Hepatocyte (in vitro differentiated cells): Measurements from ENCODE around the gene PSMB3. TPM values are rescaled to one million over a fixed set of nuclear protein-coding genes. Genes with fewer than 3 reads are reported as not detected.

Experiments used
- DNase-seq: peaks from one replicate; pipeline ENCODE4 v3.0.0-alpha.2; 2016; ENCODE audit warnings: low spot score
- H2AFZ ChIP-seq: fragments of 200-600 bp; sonication (generic); 2 replicates; pipeline ENCODE4 v1.6.0; 2016; ENCODE audit warnings: antibody characterized with exemption, mild to moderate bottlenecking
- H3K27ac ChIP-seq: fragments of 200-600 bp; sonication (generic); 2 replicates; pipeline ENCODE4 v1.5.1; 2016; ENCODE audit warnings: mild to moderate bottlenecking
- H3K27me3 ChIP-seq: fragments of 200-600 bp; sonication (generic); 2 replicates; pipeline ENCODE4 v1.6.1; 2016
- H3K36me3 ChIP-seq: fragments of 200-600 bp; sonication (generic); replicated peaks from 2 replicates; pipeline ENCODE4 v1.5.1; 2016; ENCODE audit warnings: low read depth; ENCODE audit not compliant: insufficient read depth
- H3K4me1 ChIP-seq: fragments of 200-600 bp; sonication (generic); 2 replicates; pipeline ENCODE4 v1.5.1; 2016; ENCODE audit warnings: mild to moderate bottlenecking, moderate library complexity; ENCODE audit not compliant: insufficient read depth
- H3K4me2 ChIP-seq: fragments of 200-600 bp; sonication (generic); 2 replicates; pipeline ENCODE4 v1.6.0; 2016
- H3K4me3 ChIP-seq: fragments of 200-600 bp; sonication (generic); 2 replicates; pipeline ENCODE4 v1.5.1; 2016; ENCODE audit warnings: mild to moderate bottlenecking
- H3K79me2 ChIP-seq: fragments of 200-600 bp; sonication (generic); 2 replicates; pipeline ENCODE4 v1.6.0; 2017; ENCODE audit warnings: mild to moderate bottlenecking
- H3K9me2 ChIP-seq: fragments of 200-600 bp; sonication (generic); replicated peaks from 2 replicates; pipeline ENCODE4 v1.6.0; 2017; ENCODE audit warnings: mild to moderate bottlenecking; ENCODE audit not compliant: insufficient read depth
- H3K9me3 ChIP-seq: fragments of 200-600 bp; sonication (generic); 2 replicates; pipeline ENCODE4 v1.5.1; 2016; ENCODE audit warnings: low read depth, mild to moderate bottlenecking
- H4K20me1 ChIP-seq: fragments of 200-600 bp; sonication (generic); 2 replicates; pipeline ENCODE4 v1.6.0; 2016; ENCODE audit warnings: mild to moderate bottlenecking; ENCODE audit not compliant: insufficient read depth, poor library complexity, severe bottlenecking
- EZH2 ChIP-seq: fragments of 200-600 bp; sonication (generic); IDR thresholded peaks from 2 replicates; pipeline ENCODE4 v1.6.1; 2016; ENCODE audit warnings: antibody characterized with exemption, mild to moderate bottlenecking, borderline replicate concordance
- EZH2phosphoT487 ChIP-seq: fragments of 200-600 bp; sonication (generic); IDR thresholded peaks from one replicate; pipeline ENCODE4 v1.6.1; 2018; ENCODE audit warnings: antibody characterized with exemption, mild to moderate bottlenecking, low read depth, moderate library complexity; ENCODE audit not compliant: unreplicated experiment, severe bottlenecking
- WGBS: methylation state at CpG from one replicate; pipeline ENCODE4 v1.1.6; 2016; ENCODE audit warnings: low lambda C conversion rate; ENCODE audit errors: missing lambda C conversion rate; 5-methylcytosine and 5-hydroxymethylcytosine counted together
- polyA plus RNA-seq: library from polyadenylated mRNA; unstranded; fragments of >200 nt; fragmentation: Nextera tagmentation; extraction: Ambion mirVana; gene quantifications from 2 replicates; pipeline ENCODE4 v1.2.1, GENCODE V29; 2016
- total RNA-seq: library from RNA; depleted of rRNA; stranded (reverse); fragments of >200 nt; gene quantifications from 2 replicates; pipeline ENCODE4 v1.2.3, GENCODE V29; 2014
- TF ChIP-seq, protein P1 (sequence below): fragments of 200-600 bp; sonication (generic); IDR thresholded peaks from 2 replicates; pipeline ENCODE4 v1.5.1; 2016; ENCODE audit warnings: antibody characterized with exemption, mild to moderate bottlenecking; ENCODE audit not compliant: poor library complexity

PSMB3 gene
- total and polyA plus RNA-seq, 2 experiments from 2014 or later = 127 to 275 TPM

DNA sequence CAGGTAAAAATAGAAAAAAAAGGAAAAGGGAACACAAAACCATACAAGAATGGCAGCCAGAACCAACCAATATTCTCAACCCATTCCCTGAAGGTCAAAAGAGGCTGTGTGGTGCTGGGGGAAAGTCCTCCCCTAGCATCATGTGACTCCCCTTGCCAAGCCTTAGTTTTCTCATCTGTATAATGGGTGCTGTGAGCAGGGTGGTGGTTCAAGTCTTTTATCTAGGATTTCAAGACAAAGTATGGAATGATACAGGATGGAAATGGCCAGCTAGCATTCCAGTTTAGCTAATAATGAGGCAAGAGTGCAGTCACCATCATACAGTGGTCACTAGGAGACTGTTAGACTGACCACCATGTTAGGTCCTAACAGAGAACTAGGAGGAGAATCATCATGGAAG lies 20.7 kb downstream of the PSMB3 start:
- H3K36me3 ChIP-seq = no peaks in the 10 kb centered on the region
- no peak overlapping the region for H3K4me3 ChIP-seq
- H3K9me3 ChIP-seq = no peaks in the 10 kb centered on the region
- H3K9me2 ChIP-seq = no peaks in the 10 kb centered on the region
- no peak overlapping the region for H2AFZ ChIP-seq
- no peak for TF ChIP-seq EZH2
- TF ChIP-seq, protein P1, sequence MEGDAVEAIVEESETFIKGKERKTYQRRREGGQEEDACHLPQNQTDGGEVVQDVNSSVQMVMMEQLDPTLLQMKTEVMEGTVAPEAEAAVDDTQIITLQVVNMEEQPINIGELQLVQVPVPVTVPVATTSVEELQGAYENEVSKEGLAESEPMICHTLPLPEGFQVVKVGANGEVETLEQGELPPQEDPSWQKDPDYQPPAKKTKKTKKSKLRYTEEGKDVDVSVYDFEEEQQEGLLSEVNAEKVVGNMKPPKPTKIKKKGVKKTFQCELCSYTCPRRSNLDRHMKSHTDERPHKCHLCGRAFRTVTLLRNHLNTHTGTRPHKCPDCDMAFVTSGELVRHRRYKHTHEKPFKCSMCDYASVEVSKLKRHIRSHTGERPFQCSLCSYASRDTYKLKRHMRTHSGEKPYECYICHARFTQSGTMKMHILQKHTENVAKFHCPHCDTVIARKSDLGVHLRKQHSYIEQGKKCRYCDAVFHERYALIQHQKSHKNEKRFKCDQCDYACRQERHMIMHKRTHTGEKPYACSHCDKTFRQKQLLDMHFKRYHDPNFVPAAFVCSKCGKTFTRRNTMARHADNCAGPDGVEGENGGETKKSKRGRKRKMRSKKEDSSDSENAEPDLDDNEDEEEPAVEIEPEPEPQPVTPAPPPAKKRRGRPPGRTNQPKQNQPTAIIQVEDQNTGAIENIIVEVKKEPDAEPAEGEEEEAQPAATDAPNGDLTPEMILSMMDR = no peak
- TF ChIP-seq EZH2phosphoT487 = no peak
- no peaks in the 10 kb centered on the region for H4K20me1 ChIP-seq
- no peaks in the 10 kb centered on the region for H3K27me3 ChIP-seq
- H3K4me1 ChIP-seq = no peaks in the 10 kb centered on the region
- no peak overlapping the region for H3K27ac ChIP-seq
- H3K79me2 ChIP-seq = no peaks in the 10 kb centered on the region
- no peak for DNase-seq
- H3K4me2 ChIP-seq = no peak overlapping the region

DNA sequence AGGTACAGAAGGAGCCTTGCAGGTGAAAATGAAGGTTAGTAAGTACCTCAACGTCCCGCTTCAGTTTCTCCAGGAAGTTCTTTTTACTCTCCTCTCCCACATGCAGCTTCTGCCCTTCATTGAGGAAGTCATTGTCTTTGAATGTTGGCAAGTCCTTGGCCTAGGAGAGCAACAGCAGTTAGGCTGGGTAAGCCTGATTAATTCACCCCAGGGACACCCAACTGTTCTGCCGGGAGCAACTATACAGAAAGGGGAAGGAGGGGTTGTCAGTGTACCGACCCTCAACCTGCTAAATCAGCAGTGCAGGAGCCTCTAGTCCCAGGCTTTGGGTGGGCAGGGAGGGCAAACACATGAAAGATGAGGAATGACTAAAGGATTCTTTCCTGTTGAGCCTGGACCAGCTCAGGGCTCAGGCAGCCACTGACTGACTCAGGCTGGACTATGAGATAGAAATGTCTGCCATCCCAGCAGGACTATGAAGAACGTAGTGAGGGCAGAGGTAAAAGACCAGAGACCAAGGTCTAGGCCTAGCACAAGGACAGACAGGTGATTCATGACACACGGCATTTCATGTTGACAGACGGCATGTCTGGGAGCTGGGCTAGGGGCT lies 25.2 kb downstream of the PSMB3 start:
- no peaks in the 10 kb centered on the region for H3K36me3 ChIP-seq

DNA sequence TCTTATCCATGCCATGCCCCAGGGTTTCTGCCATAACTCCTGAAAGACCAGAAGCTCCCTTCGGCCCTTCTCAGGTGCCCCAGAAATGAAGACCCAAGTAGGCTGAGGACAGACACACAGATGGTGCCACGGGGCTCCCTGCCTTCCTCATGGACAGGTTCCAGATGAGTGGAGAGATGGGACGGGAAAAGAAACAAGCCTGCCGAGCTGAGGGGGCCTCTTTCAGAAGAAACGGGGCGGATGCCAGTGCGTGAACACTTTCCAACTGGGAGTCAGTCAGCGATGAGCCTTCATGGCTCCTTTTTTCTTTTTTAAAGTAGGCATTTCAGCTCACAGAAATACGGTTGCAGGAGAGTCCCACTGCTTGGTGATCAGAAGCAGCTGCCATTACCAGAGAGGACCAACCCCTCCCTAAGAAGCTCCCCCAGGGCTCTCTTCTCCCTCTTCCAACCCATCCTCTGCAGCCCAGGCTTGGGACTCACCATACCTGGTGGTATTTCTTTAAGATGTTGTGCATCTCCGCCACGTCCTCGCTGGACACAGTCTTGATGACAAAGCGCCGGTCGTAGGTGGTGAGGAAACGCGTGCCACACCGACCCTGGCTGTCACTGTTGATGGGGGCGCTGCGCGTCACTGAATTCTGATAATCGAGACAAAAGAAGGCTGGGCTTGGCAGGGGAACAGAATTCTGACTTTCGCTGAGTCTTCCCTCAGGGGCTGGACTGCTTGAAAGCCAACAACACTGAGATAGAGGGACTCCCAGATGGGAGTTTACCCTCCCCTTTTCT lies 27.6 kb downstream of the PSMB3 start:
- no peak overlapping the region for H3K4me2 ChIP-seq
- H3K79me2 ChIP-seq = no peaks in the 10 kb centered on the region
- H3K4me1 ChIP-seq = no peaks in the 10 kb centered on the region
- no peaks in the 10 kb centered on the region for H4K20me1 ChIP-seq
- H3K9me3 ChIP-seq = no peaks in the 10 kb centered on the region
- H3K27ac ChIP-seq = no peak overlapping the region
- H3K27me3 ChIP-seq = no peaks in the 10 kb centered on the region
- WGBS = 94% methylated on average over 23 of the region's 23 CpGs
- no peak for DNase-seq
- H3K36me3 ChIP-seq = no peaks in the 10 kb centered on the region
- no peak overlapping the region for H2AFZ ChIP-seq
- H3K4me3 ChIP-seq = no peak overlapping the region
- TF ChIP-seq EZH2phosphoT487 (no peak), EZH2 (no peak)
- TF ChIP-seq, protein P1 = no peak
- H3K9me2 ChIP-seq = no peaks in the 10 kb centered on the region

More for the DNA sequence above, 25.2 kb downstream of the PSMB3 start:
- Histone ChIP-seq H4K20me1 (no peaks in the 10 kb centered on the region), H3K4me2 (no peak overlapping the region), H3K27ac (no peak overlapping the region), H3K4me3 (no peak overlapping the region), H3K79me2 (no peaks in the 10 kb centered on the region), H3K9me3 (no peaks in the 10 kb centered on the region), H3K4me1 (no peaks in the 10 kb centered on the region), H3K9me2 (no peaks in the 10 kb centered on the region), H2AFZ (no peak overlapping the region), H3K27me3 (no peaks in the 10 kb centered on the region)
- no peak for DNase-seq
- no peak for TF ChIP-seq EZH2
- no peak for TF ChIP-seq EZH2phosphoT487
- TF ChIP-seq, protein P1 = no peak
- 85% methylated on average over 7 of the region's 7 CpGs for WGBS
